ENCODE results near the gene PTTG2.

Gene PTTG2

DNA sequence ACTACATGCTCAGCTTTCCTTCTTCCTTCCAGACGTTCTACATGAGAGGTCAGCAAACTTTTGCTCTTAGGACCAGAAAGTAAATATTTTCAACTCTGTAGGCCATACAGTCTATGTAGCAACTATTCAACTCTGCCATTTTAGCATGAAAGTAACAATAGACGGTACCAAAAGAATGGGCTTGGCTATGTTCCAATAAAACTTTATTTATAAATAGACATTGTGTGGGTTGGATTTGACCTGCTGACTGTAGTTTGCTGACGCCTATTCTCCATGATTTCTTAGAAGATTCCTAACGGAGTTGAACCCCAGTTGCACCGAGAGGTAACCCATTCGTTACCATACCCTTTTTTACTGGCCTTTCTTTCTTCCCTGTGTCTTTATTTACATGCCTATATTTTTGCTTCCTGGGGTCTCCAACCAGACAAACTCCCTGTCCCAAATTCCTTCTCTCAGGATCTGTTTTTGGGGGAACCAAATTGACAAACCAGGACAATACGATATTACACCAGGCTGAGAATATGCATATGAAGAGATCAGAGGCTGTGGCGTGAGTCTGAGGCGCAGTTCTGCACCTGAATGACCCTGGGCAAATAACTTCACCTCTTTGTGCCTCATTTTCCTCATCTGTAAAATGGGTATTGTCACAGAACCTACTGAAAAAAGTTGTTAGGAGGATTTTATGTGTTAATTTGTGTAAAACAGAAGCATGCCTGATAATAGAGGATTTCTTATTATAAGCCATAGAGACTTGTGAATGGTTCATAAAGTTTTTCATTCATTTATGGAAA lies 10.4 kb upstream of the PTTG2 start:
- Histone ChIP-seq H3K4me3 (replicated peaks; ENCODE audit: low read depth, low read length) (no peak overlapping the region), H3K36me3 (ENCODE audit: control insufficient read depth, insufficient read depth, low read length) (no peaks in the 10 kb centered on the region), H3K27me3 (replicated peaks; ENCODE audit: control insufficient read depth, insufficient read depth, low read length) (no peaks in the 10 kb centered on the region)
- DNase-seq (ENCODE audit: extremely low read depth, insufficient read length): no peak
- TF ChIP-seq, protein P1, sequence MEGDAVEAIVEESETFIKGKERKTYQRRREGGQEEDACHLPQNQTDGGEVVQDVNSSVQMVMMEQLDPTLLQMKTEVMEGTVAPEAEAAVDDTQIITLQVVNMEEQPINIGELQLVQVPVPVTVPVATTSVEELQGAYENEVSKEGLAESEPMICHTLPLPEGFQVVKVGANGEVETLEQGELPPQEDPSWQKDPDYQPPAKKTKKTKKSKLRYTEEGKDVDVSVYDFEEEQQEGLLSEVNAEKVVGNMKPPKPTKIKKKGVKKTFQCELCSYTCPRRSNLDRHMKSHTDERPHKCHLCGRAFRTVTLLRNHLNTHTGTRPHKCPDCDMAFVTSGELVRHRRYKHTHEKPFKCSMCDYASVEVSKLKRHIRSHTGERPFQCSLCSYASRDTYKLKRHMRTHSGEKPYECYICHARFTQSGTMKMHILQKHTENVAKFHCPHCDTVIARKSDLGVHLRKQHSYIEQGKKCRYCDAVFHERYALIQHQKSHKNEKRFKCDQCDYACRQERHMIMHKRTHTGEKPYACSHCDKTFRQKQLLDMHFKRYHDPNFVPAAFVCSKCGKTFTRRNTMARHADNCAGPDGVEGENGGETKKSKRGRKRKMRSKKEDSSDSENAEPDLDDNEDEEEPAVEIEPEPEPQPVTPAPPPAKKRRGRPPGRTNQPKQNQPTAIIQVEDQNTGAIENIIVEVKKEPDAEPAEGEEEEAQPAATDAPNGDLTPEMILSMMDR (IDR thresholded peaks at IDR 0.05; ENCODE audit: insufficient read depth, low read length, poor library complexity, severe bottlenecking): no peak

DNA sequence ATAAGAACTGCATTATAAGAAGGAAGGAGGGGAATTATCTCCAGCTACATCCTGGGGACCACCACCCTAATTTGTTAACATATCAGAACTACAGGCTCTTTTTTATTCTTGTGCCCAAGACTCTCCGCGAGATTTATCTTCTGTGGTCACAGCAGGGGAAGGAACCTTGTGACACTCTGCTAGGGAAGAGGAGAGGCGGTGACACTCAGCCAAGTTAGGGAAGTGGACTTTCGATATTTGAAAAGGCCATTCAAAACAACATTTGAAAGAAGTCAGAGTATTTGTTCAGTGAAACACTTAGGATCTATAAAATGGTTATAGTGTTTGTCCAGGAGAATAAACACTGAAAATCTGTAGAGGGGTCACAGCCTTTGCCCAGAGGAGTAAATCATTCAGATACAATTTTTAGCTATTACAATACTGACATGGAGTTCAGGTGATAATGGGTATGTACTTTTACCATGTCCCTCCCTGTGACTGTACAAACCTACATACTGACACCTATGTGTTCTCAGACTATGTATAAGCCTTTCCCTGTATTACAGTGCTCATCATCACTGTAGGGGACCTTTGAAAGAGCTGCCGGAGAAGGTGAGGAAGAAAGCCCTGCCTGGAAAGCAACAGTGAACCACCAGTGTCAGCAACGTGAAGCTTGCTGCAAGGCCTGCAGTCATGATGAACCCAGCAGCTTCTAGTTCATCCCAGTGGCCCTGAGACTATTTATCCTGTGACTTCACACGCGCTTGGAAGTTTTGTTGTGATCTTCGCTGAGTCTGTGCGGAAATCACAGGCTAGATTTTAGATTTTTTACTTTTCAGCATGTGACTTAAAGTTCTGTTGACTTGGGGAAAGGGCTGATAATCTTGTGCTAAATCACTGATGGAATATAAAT lies 8.5 kb upstream of the PTTG2 start:
- Histone ChIP-seq H3K27me3 (replicated peaks; ENCODE audit: control insufficient read depth, insufficient read depth, low read length) (no peaks in the 10 kb centered on the region), H3K4me3 (replicated peaks; ENCODE audit: low read depth, low read length) (no peak overlapping the region), H3K36me3 (ENCODE audit: control insufficient read depth, insufficient read depth, low read length) (no peaks in the 10 kb centered on the region)
- DNase-seq (ENCODE audit: extremely low read depth, insufficient read length): no peak
- TF ChIP-seq, protein P1 (IDR thresholded peaks at IDR 0.05; ENCODE audit: insufficient read depth, low read length, poor library complexity, severe bottlenecking): no peak

DNA sequence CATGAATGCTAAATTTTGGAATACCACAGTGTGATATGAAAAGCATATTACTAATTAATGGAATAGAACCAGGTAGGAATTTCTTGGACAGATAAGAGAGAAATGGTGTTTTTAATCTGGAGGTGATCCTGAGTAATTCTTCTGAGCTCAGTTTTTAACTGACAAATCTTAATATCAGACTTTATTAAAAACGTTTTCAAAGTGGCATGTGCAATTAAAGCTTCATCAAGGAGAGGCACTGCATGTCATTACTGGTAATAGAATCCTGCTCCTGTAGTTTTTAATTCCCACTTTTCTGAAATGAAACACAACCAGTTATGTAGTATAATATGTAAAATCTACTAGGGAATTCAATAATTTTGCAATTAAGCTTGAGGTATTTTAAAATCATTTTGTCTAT lies 7.0 kb upstream of the PTTG2 start:
- Histone ChIP-seq H3K36me3 (ENCODE audit: control insufficient read depth, insufficient read depth, low read length) (no peaks in the 10 kb centered on the region), H3K4me3 (replicated peaks; ENCODE audit: low read depth, low read length) (no peak overlapping the region), H3K27me3 (replicated peaks; ENCODE audit: control insufficient read depth, insufficient read depth, low read length) (no peaks in the 10 kb centered on the region)
- TF ChIP-seq, protein P1 (IDR thresholded peaks at IDR 0.05; ENCODE audit: insufficient read depth, low read length, poor library complexity, severe bottlenecking): no peak
- DNase-seq (ENCODE audit: extremely low read depth, insufficient read length): no peak

DNA sequence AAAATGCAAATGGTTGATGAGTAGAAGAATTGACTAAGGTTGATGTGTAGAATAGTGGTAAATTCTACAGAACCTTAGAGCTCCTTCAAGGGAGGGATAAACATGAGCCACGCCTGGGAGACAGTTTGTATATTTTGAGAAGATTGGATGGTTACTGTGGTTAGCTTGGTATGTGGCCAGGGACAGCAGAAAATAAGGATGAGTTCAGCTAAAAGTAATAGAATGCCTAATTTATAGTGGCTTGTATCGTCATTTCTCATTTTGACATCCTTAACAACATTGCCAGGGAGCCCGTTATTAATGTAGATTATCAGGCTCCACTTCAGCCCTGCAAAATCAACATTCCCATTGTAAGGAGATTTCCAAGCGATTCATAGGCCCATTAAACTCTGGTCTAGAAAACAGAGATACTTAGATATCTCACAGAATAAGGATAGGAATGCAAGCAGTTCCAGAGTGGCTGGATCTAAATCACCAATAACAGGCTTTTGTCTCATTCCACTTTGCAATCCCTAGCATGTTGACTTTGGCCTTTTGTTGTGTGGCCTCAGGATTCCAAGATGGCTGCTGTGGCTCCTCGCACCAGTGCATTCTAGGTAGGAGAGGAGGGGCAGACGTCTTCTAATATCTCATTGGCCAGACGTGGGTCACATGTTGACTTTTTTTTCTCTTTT lies 6.4 kb upstream of the PTTG2 start:
- no peak overlapping the region for H3K4me3 ChIP-seq (replicated peaks; ENCODE audit: low read depth, low read length)
- H3K27me3 ChIP-seq (replicated peaks; ENCODE audit: control insufficient read depth, insufficient read depth, low read length): no peaks in the 10 kb centered on the region
- DNase-seq (ENCODE audit: extremely low read depth, insufficient read length): no peak
- TF ChIP-seq, protein P1 (IDR thresholded peaks at IDR 0.05; ENCODE audit: insufficient read depth, low read length, poor library complexity, severe bottlenecking): no peak
- no peaks in the 10 kb centered on the region for H3K36me3 ChIP-seq (ENCODE audit: control insufficient read depth, insufficient read depth, low read length)

DNA sequence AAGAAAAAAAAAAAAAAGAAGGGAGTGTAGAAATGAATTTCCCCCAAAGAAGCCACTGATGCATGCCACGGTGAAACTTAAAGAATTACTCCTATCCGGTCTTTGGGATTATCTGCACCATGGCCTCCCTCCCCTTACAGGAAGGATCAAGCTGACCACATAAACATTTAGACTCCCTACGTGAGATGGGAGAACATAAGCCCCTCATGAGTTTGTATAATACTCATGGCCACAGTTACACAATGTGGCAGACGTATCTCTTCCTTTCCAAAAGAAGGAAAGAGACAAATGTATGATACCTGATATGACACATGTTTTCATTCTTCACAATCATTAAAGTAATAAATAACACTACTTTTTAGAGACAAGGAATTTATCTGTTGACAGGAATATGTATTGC lies 3.3 kb upstream of the PTTG2 start:
- Histone ChIP-seq H3K4me3 (replicated peaks; ENCODE audit: low read depth, low read length) (no peak overlapping the region), H3K36me3 (ENCODE audit: control insufficient read depth, insufficient read depth, low read length) (no peaks in the 10 kb centered on the region), H3K27me3 (replicated peaks; ENCODE audit: control insufficient read depth, insufficient read depth, low read length) (no peaks in the 10 kb centered on the region)
- DNase-seq (ENCODE audit: extremely low read depth, insufficient read length): no peak
- TF ChIP-seq, protein P1 (IDR thresholded peaks at IDR 0.05; ENCODE audit: insufficient read depth, low read length, poor library complexity, severe bottlenecking): no peak
